ENCODE results near the gene BNC1. TPM values are rescaled to one million over a fixed set of nuclear protein-coding genes. Genes with fewer than 3 reads are reported as not detected.

Gene BNC1
- polyA plus RNA-seq, 1 of the 3 experiments (the other 2 are of a cell fraction) = not detected

- Histone ChIP-seq H3K36me3 (replicated peaks in 1 of 2; ENCODE audit: control insufficient read depth in 1 of 2, insufficient read depth in 2 of 2, low read length in 1 of 2) (no peaks in the 10 kb centered on the region), H3K4me2 (no peak overlapping the region), H3K9me2 (no peaks in the 10 kb centered on the region), H3F3A (replicated peaks; ENCODE audit: insufficient read depth) (no peaks in the 10 kb centered on the region), H3K27ac (ENCODE audit: low read depth in 2 of 2, low read length in 1 of 2) (no peak overlapping the region), H3K9me3 (no peaks in the 10 kb centered on the region), H3K4me3 (ENCODE audit: low read depth in 2 of 2, low read length in 1 of 2) (no peak overlapping the region), H4K20me1 (ENCODE audit: insufficient read depth) (no peaks in the 10 kb centered on the region), H2AFZ (ENCODE audit: low read depth) (no peak overlapping the region), H3K79me2 (ENCODE audit: insufficient read depth) (no peaks in the 10 kb centered on the region), H3K4me1 (ENCODE audit: control insufficient read depth in 1 of 2, insufficient read depth in 2 of 2, low read depth in 1 of 2, low read length in 1 of 2) (peaks cover 0 to 8% of the 10 kb centered on the region in 2 experiments; a peak in 1 of 4 replicates), H3K9ac (no peak overlapping the region), H3K27me3 (ENCODE audit: insufficient read depth) (peaks cover 7% of the 10 kb centered on the region; the same call in 1 of the 2 replicates)
- 43% methylated on average over 3 of the region's 3 CpGs for WGBS (ENCODE audit: low lambda C conversion rate)
- ChIA-PET POLR2A (no interaction called here), CTCF (interaction anchor here (0.9 kb wide), 1 partner anchor 58 kb away, joined by 3 read pairs; no protein-coding TSS in a partner anchor)
- no peak for DNase-seq
- TF ChIP-seq ZBTB33 (IDR thresholded peaks at IDR 0.05; ENCODE audit: borderline replicate concordance, low read depth) = no peak
- no peak for TF ChIP-seq USF2 (IDR thresholded peaks at IDR 0.05; ENCODE audit: borderline replicate concordance, low read depth, low read length)
- no peak for TF ChIP-seq POLR2AphosphoS5 (IDR thresholded peaks at IDR 0.05; ENCODE audit: low read depth, low read length)
- no peak for TF ChIP-seq RXRA (IDR thresholded peaks at IDR 0.05; ENCODE audit: borderline replicate concordance, low read depth)
- TF ChIP-seq USF1 (IDR thresholded peaks at IDR 0.05; ENCODE audit: borderline replicate concordance, low read depth) = no peak
- TF ChIP-seq REST (IDR thresholded peaks at IDR 0.05; ENCODE audit: low read depth, low read length) = no peak
- TF ChIP-seq MAX (IDR thresholded peaks at IDR 0.05; ENCODE audit: low read depth) = no peak
- TF ChIP-seq SIN3A (IDR thresholded peaks at IDR 0.05; ENCODE audit: borderline replicate concordance, low read depth, low read length) = no peak
- no peak for TF ChIP-seq CTCF (IDR thresholded peaks at IDR 0.05)
- TF ChIP-seq IRF3 (IDR thresholded peaks at IDR 0.05; ENCODE audit: low read depth, low read length) = no peak
- TF ChIP-seq NFIC (IDR thresholded peaks at IDR 0.05; ENCODE audit: borderline replicate concordance) = no peak
- no peak for TF ChIP-seq NRF1 (IDR thresholded peaks at IDR 0.05; ENCODE audit: low read depth, low read length)
- no peak for TF ChIP-seq GATA2 (CRISPR knock-in tag; IDR thresholded peaks at IDR 0.05)
- no peak for TF ChIP-seq PBX3 (IDR thresholded peaks at IDR 0.05)
- no peak for TF ChIP-seq GABPA (IDR thresholded peaks at IDR 0.05; ENCODE audit: low read depth)
- TF ChIP-seq EP300 (IDR thresholded peaks at IDR 0.05; ENCODE audit: borderline replicate concordance in 1 of 2, low read depth in 1 of 2, low read length in 1 of 2) = no peak
- TF ChIP-seq MEF2A (IDR thresholded peaks at IDR 0.05; ENCODE audit: borderline replicate concordance, low read depth) = no peak
- no peak for TF ChIP-seq RAD21 (IDR thresholded peaks at IDR 0.05; ENCODE audit: low read length)
- no peak for TF ChIP-seq RCOR1 (IDR thresholded peaks at IDR 0.05; ENCODE audit: low read length)
- no peak for TF ChIP-seq FOXM1 (IDR thresholded peaks at IDR 0.05; ENCODE audit: low read depth)
Observed at GRCh38 chr15:83306561-83306960, 22.1 kb upstream of the BNC1 start.

Data from SK-N-SH (cell line).